GM06990 (cell line): ENCODE results near the gene DCLK3.

Experiments
- DNase-seq: peaks from one replicate; pipeline ENCODE4 v3.0.0-alpha.2; 2011; ENCODE audit not compliant: insufficient read length; ENCODE audit errors: extremely low read depth
- H3K27me3 ChIP-seq: replicated peaks from 2 replicates; pipeline ENCODE4 v1.6.0; 2011; ENCODE audit warnings: low read length; ENCODE audit not compliant: control insufficient read depth, insufficient read depth
- H3K36me3 ChIP-seq: 2 replicates; pipeline ENCODE4 v1.5.1; 2011; ENCODE audit warnings: low read length; ENCODE audit not compliant: control insufficient read depth, insufficient read depth
- H3K4me3 ChIP-seq: replicated peaks from 2 replicates; pipeline ENCODE4 v1.5.1; 2011; ENCODE audit warnings: low read depth, mild to moderate bottlenecking, control low read depth, low read length
- CTCF ChIP-seq: IDR thresholded peaks from 2 replicates; pipeline ENCODE4 v1.5.1; 2011; ENCODE audit warnings: low read length, control low read depth, mild to moderate bottlenecking, inconsistent platforms; ENCODE audit not compliant: insufficient read depth, poor library complexity, severe bottlenecking

The DCLK3 gene

GRCh38 chr3:36698314-36698713, 66.0 kb downstream of the DCLK3 start:
- Histone ChIP-seq H3K4me3 (no peak overlapping the region), H3K36me3 (no peaks in the 10 kb centered on the region)
- DNase-seq: no peak

GRCh38 chr3:36697229-36698001, 66.9 kb downstream of the DCLK3 start:
- Histone ChIP-seq H3K4me3 (no peak overlapping the region), H3K27me3 (no peaks in the 10 kb centered on the region; the same call in 1 of the 2 replicates), H3K36me3 (no peaks in the 10 kb centered on the region)
- no peak for DNase-seq
- TF ChIP-seq CTCF: no peak

More at GRCh38 chr3:36698314-36698713, 66.0 kb downstream of the DCLK3 start:
- no peaks in the 10 kb centered on the region; the same call in 1 of the 2 replicates for H3K27me3 ChIP-seq
- TF ChIP-seq CTCF: no peak

- DNase-seq: no peak
- no peak for TF ChIP-seq CTCF
- no peaks in the 10 kb centered on the region; the same call in 1 of the 2 replicates for H3K27me3 ChIP-seq
- no peak overlapping the region for H3K4me3 ChIP-seq
- no peaks in the 10 kb centered on the region for H3K36me3 ChIP-seq
Measured at GRCh38 chr3:36696799-36697198, 67.6 kb downstream of the DCLK3 start.

GRCh38 chr3:36695769-36696137, 68.6 kb downstream of the DCLK3 start:
- no peaks in the 10 kb centered on the region for H3K36me3 ChIP-seq
- DNase-seq: no peak
- no peak overlapping the region for H3K4me3 ChIP-seq
- TF ChIP-seq CTCF: no peak
- H3K27me3 ChIP-seq: no peaks in the 10 kb centered on the region; the same call in 1 of the 2 replicates

- no peak for DNase-seq
- no peaks in the 10 kb centered on the region; the same call in 1 of the 2 replicates for H3K27me3 ChIP-seq
- no peaks in the 10 kb centered on the region for H3K36me3 ChIP-seq
- H3K4me3 ChIP-seq: no peak overlapping the region
- TF ChIP-seq CTCF: no peak
Measured at GRCh38 chr3:36695113-36695768, 69.1 kb downstream of the DCLK3 start.
